Psoas muscle (tissue), 8 donors: ENCODE results near the gene NAPSA. TPM values are rescaled to one million over a fixed set of nuclear protein-coding genes. Genes with fewer than 3 reads are reported as not detected.
"Not testable (repeated sequence)": the region's sequence is repeated elsewhere in the genome, so short reads cannot be mapped to it uniquely, and the experiment has no call there.

Source experiments
- ATAC-seq, 4 donors: fragments of 200-7000 bp; cut with Tn5 transposase; one replicate each; pipeline ENCODE4 v1.9.1; 2020; ENCODE audit warnings: moderate library complexity in 3 of 4, mild to moderate bottlenecking in 2 of 4
- DNase-seq, 2 donors: peaks; one replicate each; pipeline ENCODE4 v3.0.0-alpha.2; 2020
- H3K27ac ChIP-seq: fragments of 200-600 bp; one replicate; pipeline ENCODE4 v1.8.0; 2022
- H3K27me3 ChIP-seq, 3 donors: fragments of 200-600 bp in 1 of 3; one replicate each; pipeline versions ENCODE4 v1.6.1 to v1.8.0; 2013 to 2022; ENCODE audit warnings: low read length in 2 of 3, mild to moderate bottlenecking in 2 of 3, moderate library complexity in 1 of 3; ENCODE audit not compliant: insufficient read depth in 3 of 3
- H3K36me3 ChIP-seq, 2 donors: fragments of 200-600 bp in 1 of 2; one replicate each; pipeline versions ENCODE4 v1.6.1 to v1.8.0; 2013 to 2022; ENCODE audit warnings: low read depth in 1 of 2, mild to moderate bottlenecking in 1 of 2, moderate library complexity in 1 of 2; ENCODE audit not compliant: insufficient read depth in 1 of 2
- H3K4me1 ChIP-seq: fragments of 200-600 bp; one replicate; pipeline ENCODE4 v1.8.0; 2022
- H3K4me3 ChIP-seq: fragments of 200-600 bp; one replicate; pipeline ENCODE4 v1.8.0; 2022; ENCODE audit warnings: mild to moderate bottlenecking
- H3K9me3 ChIP-seq: fragments of 200-600 bp; one replicate; pipeline ENCODE4 v1.8.0; 2022
- CTCF ChIP-seq: fragments of 200-600 bp; IDR thresholded peaks from one replicate; pipeline ENCODE4 v1.8.0; 2022; ENCODE audit warnings: antibody characterized with exemption
- WGBS, 3 donors: extraction: QIAGEN DNeasy Blood & Tissue Kit; methylation state at CpG; one replicate each; pipeline versions ENCODE4 v1.1.6 to v1.1.7; 2013; 5-methylcytosine and 5-hydroxymethylcytosine counted together
- intact Hi-C, 2 donors: fragments of 100-400 bp; cut with DNase I; formaldehyde crosslinking; loops; one replicate each; pipeline versions ENCODE4 v1.11.0 to v1.14.2; 2022
- polyA plus RNA-seq, 3 donors: library from polyadenylated mRNA; stranded (reverse); fragments of 200-250 nt; gene quantifications; one replicate each; pipeline ENCODE4 v1.2.3, GENCODE V29; 2013
- total RNA-seq, 4 donors: library from RNA; stranded (reverse); fragmentation: NEBNext Ultra II Directional in 2 of 4; extraction: Animal tissue kit (Norgen Biotek cat#: 25700) in 2 of 4; gene quantifications; one replicate each; pipeline versions ENCODE4 v1.2.1 to v1.2.4, GENCODE V29; 2021 to 2023
- donor health status: healthy with polysubstance abuse.
- donor health status: DM: no; HTN: no; CAD: no; lungs with moderate emphysema.
- donor health status: Bipolar disorder and iron deficiency.
- donor health status: healthy.
- donor health status: DM: yes; HTN: yes; CAD: no.
- donor health status: DM: no; HTN: no; CAD: no.
- donor health status: DM: no; HTN: no; CAD: no.
- donor health status: DM: yes; HTN: yes; CAD: no.

Gene NAPSA
- total and polyA plus RNA-seq, 7 donors, result 0.10 to 0.47 (median 0.27) TPM; not detected in 3

- intact Hi-C loops, result no loop called here
- no peaks in the 10 kb centered on the region for H3K27me3 ChIP-seq
- 73 to 83% (median 74%) methylated on average over 8 of the region's 8 CpGs for WGBS, 3 donors
These were observed 20.6 kb downstream of the NAPSA start for GRCh38 chr19:50344661-50345318.

GRCh38 chr19:50341091-50341564 lies 24.3 kb downstream of the NAPSA start:
- no peak for TF ChIP-seq CTCF
- Histone ChIP-seq H3K27ac (no peak overlapping the region), H3K4me3 (no peak overlapping the region), H3K4me1 (no peaks in the 10 kb centered on the region), H3K36me3 (no peaks in the 10 kb centered on the region), H3K9me3 (peaks cover 5% of the 10 kb centered on the region), H3K27me3 (no peaks in the 10 kb centered on the region)
- ATAC-seq (no peak), DNase-seq (no peak)
- intact Hi-C loops, result no loop called here
- WGBS, 3 donors, result 87 to 92% (median 91%) methylated on average over 3 of the region's 3 CpGs

More at GRCh38 chr19:50344661-50345318, 20.6 kb downstream of the NAPSA start:
- Histone ChIP-seq H3K4me1 (no peaks in the 10 kb centered on the region), H3K36me3 (no peaks in the 10 kb centered on the region), H3K9me3 (peaks cover 5% of the 10 kb centered on the region), H3K4me3 (no peak overlapping the region), H3K27ac (no peak overlapping the region)
- DNase-seq, result no peak
- no peak for TF ChIP-seq CTCF
- ATAC-seq, result no peak

GRCh38 chr19:50340331-50340730 lies 25.1 kb downstream of the NAPSA start:
- no peak overlapping the region for H3K27ac ChIP-seq
- peaks cover 5% of the 10 kb centered on the region for H3K9me3 ChIP-seq
- H3K4me3 ChIP-seq, result no peak overlapping the region
- no peak for TF ChIP-seq CTCF
- H3K36me3 ChIP-seq, result no peaks in the 10 kb centered on the region
- no peaks in the 10 kb centered on the region for H3K27me3 ChIP-seq
- ATAC-seq, result no peak
- DNase-seq, result no peak
- intact Hi-C loops, result no loop called here
- no peaks in the 10 kb centered on the region for H3K4me1 ChIP-seq

GRCh38 chr19:50337031-50337430 lies 28.4 kb downstream of the NAPSA start:
- H3K9me3 ChIP-seq, H3K27ac ChIP-seq, DNase-seq, H3K36me3 ChIP-seq, H3K4me1 ChIP-seq, H3K4me3 ChIP-seq, intact Hi-C loops, ATAC-seq, H3K27me3 ChIP-seq: not testable (repeated sequence)
- WGBS, 3 donors, result 80 to 87% (median 83%) methylated on average over 5 to 6 of the region's 6 CpGs

- Histone ChIP-seq H3K4me1 (peaks cover 3% of the 10 kb centered on the region), H3K27ac (no peak overlapping the region), H3K9me3 (no peaks in the 10 kb centered on the region), H3K36me3 (no peaks in the 10 kb centered on the region), H3K27me3 (peaks cover 0 to 12% (median 2%) of the 10 kb centered on the region in 3 donors), H3K4me3 (no peak overlapping the region)
- intact Hi-C loops, result no loop called here
- TF ChIP-seq CTCF, result no peak
- WGBS, 3 donors, result 89 to 94% (median 89%) methylated on average over 12 of the region's 12 CpGs
- peak in 1 of 2 donors; percentile 48 for DNase-seq
- ATAC-seq, result no peak
These were observed 30.6 kb downstream of the NAPSA start for GRCh38 chr19:50334741-50335421.
